A673 (cell line): ENCODE measurements around the gene RRP8. TPM values are rescaled to one million over a fixed set of nuclear protein-coding genes. Genes with fewer than 3 reads are reported as not detected.

Experiments
- BruUV-seq: library from RNA; stranded (reverse); fragments of 400-500 nt; replicated peaks from 2 replicates; lab custom pipeline; 2021; lab: Mats Ljungman, UMichigan
- CTCF ChIA-PET: fragments of 300-600 bp; sonication (Branson Sonifier 250); formaldehyde crosslinking; loops from one replicate; lab custom pipeline; 2022; ENCODE audit warnings: antibody characterized with exemption; lab: Charles Lee
- POLR2A ChIA-PET: fragments of 300-600 bp; sonication (Branson Sonifier 250); formaldehyde crosslinking; loops from one replicate; lab custom pipeline; 2022; ENCODE audit warnings: antibody characterized with exemption; ENCODE audit not compliant: low non-redundant PET; lab: Charles Lee
- DNase-seq: peaks from one replicate; pipeline ENCODE4 v3.0.0-alpha.2; 2015; ENCODE audit warnings: low spot score
- H3K27ac ChIP-seq: fragments of 200-600 bp; sonication (generic); 2 replicates; pipeline ENCODE4 v1.5.1; 2016; ENCODE audit warnings: mixed run types, low read depth, mild to moderate bottlenecking, mixed read lengths, antibody characterized with exemption, low read length; ENCODE audit not compliant: poor library complexity, severe bottlenecking
- H3K27me3 ChIP-seq: fragments of 200-600 bp; sonication (generic); replicated peaks from 2 replicates; pipeline ENCODE4 v1.6.1; 2017; ENCODE audit warnings: mixed run types, low read depth, mild to moderate bottlenecking, mixed read lengths, antibody characterized with exemption, low read length; ENCODE audit not compliant: insufficient read depth, poor library complexity
- H3K36me3 ChIP-seq: fragments of 200-600 bp; sonication (generic); 2 replicates; pipeline ENCODE4 v1.6.1; 2016; ENCODE audit warnings: mixed run types, mild to moderate bottlenecking, mixed read lengths, antibody characterized with exemption, low read length; ENCODE audit not compliant: insufficient read depth, poor library complexity, severe bottlenecking
- H3K4me1 ChIP-seq: fragments of 200-600 bp; sonication (generic); 2 replicates; pipeline ENCODE4 v1.6.1; 2017; ENCODE audit warnings: mixed run types, mild to moderate bottlenecking, mixed read lengths, antibody characterized with exemption, low read length; ENCODE audit not compliant: insufficient read depth, poor library complexity, severe bottlenecking
- H3K4me3 ChIP-seq: fragments of 200-600 bp; sonication (generic); 2 replicates; pipeline ENCODE4 v1.5.1; 2016; ENCODE audit warnings: low read depth, mixed run types, mild to moderate bottlenecking, mixed read lengths, low read length; ENCODE audit not compliant: poor library complexity, severe bottlenecking
- H3K9me3 ChIP-seq: fragments of 200-600 bp; sonication (generic); 2 replicates; pipeline ENCODE4 v1.6.1; 2016; ENCODE audit warnings: mixed run types, low read depth, mild to moderate bottlenecking, mixed read lengths, antibody characterized with exemption, low read length; ENCODE audit not compliant: poor library complexity, severe bottlenecking
- EZH2 ChIP-seq: fragments of 200-600 bp; sonication (generic); IDR thresholded peaks from 2 replicates; pipeline ENCODE4 v1.6.1; 2017; ENCODE audit warnings: borderline replicate concordance, low read depth, mild to moderate bottlenecking, mixed read lengths, antibody characterized with exemption, low read length; ENCODE audit not compliant: poor library complexity, severe bottlenecking
- intact Hi-C: fragments of 100-400 bp; cut with micrococcal nuclease; formaldehyde crosslinking; loops from one replicate; pipeline ENCODE4 v1.10.0; 2022; ENCODE audit not compliant: unreplicated experiment
- total RNA-seq: library from RNA; stranded (reverse); gene quantifications from 2 replicates; pipeline ENCODE4 v1.2.3, GENCODE V29; 2021
- TF ChIP-seq, protein P1 (sequence below): fragments of 300-800, 200-600 bp; sonication (generic); conservative IDR thresholded peaks from 2 replicates; pipeline ENCODE4 v1.5.1; 2017; ENCODE audit warnings: low read depth, mild to moderate bottlenecking, antibody characterized with exemption, low read length, moderate library complexity, mixed read lengths

Gene RRP8
- total RNA-seq, 1 experiment from 2014 or later, result 21.6 TPM

DNA sequence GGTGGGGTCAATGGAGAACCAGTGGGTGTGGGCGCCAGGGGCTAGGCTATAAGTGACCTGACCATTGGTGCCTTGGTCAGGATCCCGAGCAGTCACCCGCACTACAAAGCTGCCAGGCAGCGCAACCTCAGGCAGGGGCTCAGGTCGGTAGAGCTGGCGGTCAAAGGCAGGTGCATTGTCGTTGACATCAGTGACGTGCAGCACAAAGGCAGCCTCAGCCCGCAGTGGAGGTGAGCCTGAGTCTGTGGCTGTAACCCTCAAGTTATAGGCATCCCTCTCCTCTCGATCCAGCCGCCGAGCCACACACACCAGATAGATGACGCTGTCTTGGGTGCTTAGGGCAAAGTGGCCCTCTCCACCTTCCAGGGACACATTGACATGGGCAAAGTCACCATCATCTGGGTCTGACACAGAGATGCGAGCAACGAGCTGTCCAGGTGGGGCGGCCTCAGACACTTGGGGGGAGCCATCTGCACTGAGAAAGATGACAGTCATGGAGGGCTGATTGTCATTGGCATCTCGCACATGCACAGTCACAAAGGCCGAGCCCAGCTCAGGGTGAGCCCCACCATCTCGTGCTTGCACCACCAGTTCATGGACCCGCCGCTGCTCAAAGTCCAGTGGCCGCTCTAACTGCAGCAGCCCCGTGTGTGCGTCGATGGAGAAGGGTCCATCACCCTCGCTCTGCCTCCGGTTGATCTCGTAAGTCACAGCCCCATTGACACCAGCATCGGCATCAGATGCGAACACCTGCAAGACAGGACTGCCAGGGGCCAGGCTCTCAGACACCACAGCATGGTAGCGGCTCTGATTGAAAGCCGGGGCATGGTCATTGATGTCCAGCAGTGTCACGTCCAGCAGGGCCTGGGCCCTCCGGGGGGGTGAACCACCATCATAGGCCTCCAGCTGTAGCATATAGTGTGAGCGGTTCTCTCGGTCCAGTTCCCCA is 36.9 kb upstream of the RRP8 start:
- TF ChIP-seq, protein P1, sequence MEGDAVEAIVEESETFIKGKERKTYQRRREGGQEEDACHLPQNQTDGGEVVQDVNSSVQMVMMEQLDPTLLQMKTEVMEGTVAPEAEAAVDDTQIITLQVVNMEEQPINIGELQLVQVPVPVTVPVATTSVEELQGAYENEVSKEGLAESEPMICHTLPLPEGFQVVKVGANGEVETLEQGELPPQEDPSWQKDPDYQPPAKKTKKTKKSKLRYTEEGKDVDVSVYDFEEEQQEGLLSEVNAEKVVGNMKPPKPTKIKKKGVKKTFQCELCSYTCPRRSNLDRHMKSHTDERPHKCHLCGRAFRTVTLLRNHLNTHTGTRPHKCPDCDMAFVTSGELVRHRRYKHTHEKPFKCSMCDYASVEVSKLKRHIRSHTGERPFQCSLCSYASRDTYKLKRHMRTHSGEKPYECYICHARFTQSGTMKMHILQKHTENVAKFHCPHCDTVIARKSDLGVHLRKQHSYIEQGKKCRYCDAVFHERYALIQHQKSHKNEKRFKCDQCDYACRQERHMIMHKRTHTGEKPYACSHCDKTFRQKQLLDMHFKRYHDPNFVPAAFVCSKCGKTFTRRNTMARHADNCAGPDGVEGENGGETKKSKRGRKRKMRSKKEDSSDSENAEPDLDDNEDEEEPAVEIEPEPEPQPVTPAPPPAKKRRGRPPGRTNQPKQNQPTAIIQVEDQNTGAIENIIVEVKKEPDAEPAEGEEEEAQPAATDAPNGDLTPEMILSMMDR, result no peak
- TF ChIP-seq EZH2, result no peak
- Histone ChIP-seq H3K36me3 (no peaks in the 10 kb centered on the region), H3K4me1 (no peaks in the 10 kb centered on the region), H3K9me3 (no peaks in the 10 kb centered on the region), H3K27ac (no peak overlapping the region), H3K27me3 (no peaks in the 10 kb centered on the region), H3K4me3 (no peak overlapping the region)
- ChIA-PET CTCF (no interaction called here), POLR2A (no interaction called here)
- intact Hi-C loops, result no loop called here
- TSS peak; percentile 28 for BruUV-seq
- no peak for DNase-seq

DNA sequence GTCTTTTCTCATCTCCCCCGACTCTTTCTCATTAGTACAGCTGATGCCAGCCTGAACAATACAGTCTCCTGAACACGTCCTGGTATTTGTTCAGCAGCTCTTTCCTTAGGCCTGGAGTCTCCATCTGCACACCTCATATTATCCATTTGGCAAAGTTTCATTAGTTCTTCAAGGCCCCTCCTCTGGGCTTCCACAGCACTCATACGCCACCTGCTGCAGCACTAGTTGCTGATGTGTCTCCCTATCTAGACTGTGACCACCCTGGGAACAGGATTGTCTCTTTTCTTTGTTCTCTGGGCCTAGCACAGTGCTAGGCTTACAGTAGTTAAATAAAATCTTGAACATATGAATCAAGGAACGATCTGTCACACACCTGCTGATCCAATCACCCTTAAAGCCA is 35.0 kb upstream of the RRP8 start:
- ChIA-PET POLR2A (no interaction called here), CTCF (no interaction called here)
- Histone ChIP-seq H3K36me3 (no peaks in the 10 kb centered on the region), H3K4me1 (no peaks in the 10 kb centered on the region), H3K9me3 (no peaks in the 10 kb centered on the region), H3K27ac (no peak overlapping the region), H3K27me3 (no peaks in the 10 kb centered on the region), H3K4me3 (no peak overlapping the region)
- no TSS peak for BruUV-seq
- TF ChIP-seq, protein P1, result no peak
- TF ChIP-seq EZH2, result no peak
- DNase-seq, result no peak
- intact Hi-C loops, result no loop called here

DNA sequence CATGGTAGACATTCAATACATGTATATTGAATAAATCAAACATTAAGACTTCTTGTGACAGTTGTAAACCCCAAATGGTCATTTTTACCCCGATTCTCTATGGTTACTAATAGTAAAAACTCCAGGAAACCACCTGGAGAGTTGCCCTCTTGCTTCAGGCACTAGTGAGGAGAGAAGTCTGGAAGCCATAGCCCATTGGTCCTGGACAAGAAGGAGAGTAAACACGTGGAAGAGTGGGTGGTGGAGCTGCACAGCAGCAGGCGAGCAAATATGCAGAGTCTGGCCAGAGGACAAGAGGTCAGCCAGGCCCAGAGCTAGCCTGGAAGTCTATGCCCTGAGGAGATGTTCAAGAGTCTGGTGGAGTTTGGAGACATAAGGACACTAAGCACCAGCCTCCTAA is 34.5 kb upstream of the RRP8 start:
- H3K36me3 ChIP-seq, result no peaks in the 10 kb centered on the region
- H3K4me3 ChIP-seq, result no peak overlapping the region
- CTCF ChIA-PET, result no interaction called here
- H3K27me3 ChIP-seq, result no peaks in the 10 kb centered on the region
- no TSS peak for BruUV-seq
- POLR2A ChIA-PET, result no interaction called here
- intact Hi-C loops, result no loop called here
- DNase-seq, result no peak
- H3K9me3 ChIP-seq, result no peaks in the 10 kb centered on the region
- H3K4me1 ChIP-seq, result no peaks in the 10 kb centered on the region
- TF ChIP-seq EZH2, result no peak
- TF ChIP-seq, protein P1, result no peak
- H3K27ac ChIP-seq, result no peak overlapping the region
